Activated CD8-positive, alpha-beta T cell treated with anti-CD3 and anti-CD28 coated beads for 36 hours (primary cell): ENCODE results near the gene POU2F1. TPM values are rescaled to one million over a fixed set of nuclear protein-coding genes. Genes with fewer than 3 reads are reported as not detected.

Source experiments
- ATAC-seq: fragments of 200-7000 bp; cut with Tn5 transposase; one replicate; pipeline ENCODE4 v1.10.0; 2021; ENCODE audit warnings: mild to moderate bottlenecking, moderate library complexity
- CTCF ChIA-PET: fragments of 350-600 bp; sonication (Branson Sonifier 250); formaldehyde crosslinking; loops from one replicate; lab custom pipeline; 2021; ENCODE audit warnings: antibody characterized with exemption; lab: Charles Lee
- POLR2A ChIA-PET: fragments of 350-600 bp; sonication (Branson Sonifier 250); formaldehyde crosslinking; loops from one replicate; lab custom pipeline; 2021; ENCODE audit warnings: antibody characterized with exemption; lab: Charles Lee
- DNase-seq: peaks from one replicate; pipeline ENCODE4 v3.0.0-alpha.2; 2020
- H3K27ac Mint-ChIP-seq: one replicate; pipeline ENCODE4 v1.8.0; 2021; ENCODE audit warnings: mild to moderate bottlenecking, mixed read lengths
- H3K27me3 Mint-ChIP-seq: one replicate; pipeline ENCODE4 v1.8.0; 2021; ENCODE audit warnings: mixed read lengths
- H3K36me3 Mint-ChIP-seq: one replicate; pipeline ENCODE4 v1.8.0; 2021; ENCODE audit warnings: low read depth, mixed read lengths
- H3K4me1 Mint-ChIP-seq: one replicate; pipeline ENCODE4 v1.8.0; 2021; ENCODE audit warnings: low read depth, mixed read lengths
- H3K4me3 Mint-ChIP-seq: one replicate; pipeline ENCODE4 v1.8.0; 2021; ENCODE audit warnings: mild to moderate bottlenecking, moderate library complexity, mixed read lengths
- H3K9me3 Mint-ChIP-seq: one replicate; pipeline ENCODE4 v1.8.0; 2021; ENCODE audit warnings: mixed read lengths
- intact Hi-C: fragments of 100-400 bp; cut with micrococcal nuclease; formaldehyde crosslinking; loops from one replicate; pipeline ENCODE4 v1.10.0; 2022
- total RNA-seq, 2 experiments: library from RNA; stranded (reverse); gene quantifications; one replicate each; pipeline ENCODE4 v1.2.3, GENCODE V29; 2021
- TF ChIP-seq, protein P1 (sequence below): fragments of 200-600 bp; IDR thresholded peaks from one replicate; pipeline ENCODE4 v1.8.0; 2022; ENCODE audit warnings: antibody characterized with exemption, mild to moderate bottlenecking

Gene POU2F1
- total RNA-seq, 2 experiments from 2014 or later = 23.6 to 24.2 TPM

DNA sequence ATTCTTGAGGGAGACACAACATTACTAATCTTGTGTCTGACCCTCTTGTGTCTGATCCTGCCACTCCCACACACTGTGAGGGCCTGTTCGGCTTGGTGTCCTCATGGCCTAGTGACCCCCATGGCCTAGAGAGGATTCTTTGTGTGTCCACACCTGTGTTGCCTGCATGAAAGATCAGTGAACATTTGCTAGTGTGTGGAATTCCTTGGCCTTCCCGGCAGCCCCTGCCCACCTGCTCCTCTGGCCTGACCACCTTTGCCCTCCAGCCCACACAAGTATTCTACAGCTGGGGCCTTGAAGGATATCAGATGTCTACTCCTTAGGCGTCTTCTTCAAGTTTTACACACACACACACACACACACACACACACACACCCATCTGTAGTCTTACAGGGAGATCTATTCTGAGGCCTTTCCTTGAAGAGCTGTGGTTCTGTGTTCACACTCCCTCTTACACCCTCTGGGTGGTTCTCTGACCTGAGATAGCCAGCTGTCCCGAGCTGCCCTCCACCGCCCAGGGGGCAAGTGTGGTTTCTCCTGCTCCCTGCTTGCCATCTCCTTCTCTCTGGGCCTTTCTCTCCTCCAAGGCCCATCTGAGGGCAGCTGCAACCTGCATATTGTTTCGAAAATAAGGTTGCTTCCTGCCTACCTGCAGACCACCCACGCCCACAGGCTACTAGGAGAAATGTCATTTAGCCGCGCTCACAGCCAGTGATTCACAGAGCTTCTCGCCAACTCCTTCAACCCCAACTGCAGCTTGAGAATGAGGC is 252.3 kb downstream of the POU2F1 start:
- TF ChIP-seq, protein P1, sequence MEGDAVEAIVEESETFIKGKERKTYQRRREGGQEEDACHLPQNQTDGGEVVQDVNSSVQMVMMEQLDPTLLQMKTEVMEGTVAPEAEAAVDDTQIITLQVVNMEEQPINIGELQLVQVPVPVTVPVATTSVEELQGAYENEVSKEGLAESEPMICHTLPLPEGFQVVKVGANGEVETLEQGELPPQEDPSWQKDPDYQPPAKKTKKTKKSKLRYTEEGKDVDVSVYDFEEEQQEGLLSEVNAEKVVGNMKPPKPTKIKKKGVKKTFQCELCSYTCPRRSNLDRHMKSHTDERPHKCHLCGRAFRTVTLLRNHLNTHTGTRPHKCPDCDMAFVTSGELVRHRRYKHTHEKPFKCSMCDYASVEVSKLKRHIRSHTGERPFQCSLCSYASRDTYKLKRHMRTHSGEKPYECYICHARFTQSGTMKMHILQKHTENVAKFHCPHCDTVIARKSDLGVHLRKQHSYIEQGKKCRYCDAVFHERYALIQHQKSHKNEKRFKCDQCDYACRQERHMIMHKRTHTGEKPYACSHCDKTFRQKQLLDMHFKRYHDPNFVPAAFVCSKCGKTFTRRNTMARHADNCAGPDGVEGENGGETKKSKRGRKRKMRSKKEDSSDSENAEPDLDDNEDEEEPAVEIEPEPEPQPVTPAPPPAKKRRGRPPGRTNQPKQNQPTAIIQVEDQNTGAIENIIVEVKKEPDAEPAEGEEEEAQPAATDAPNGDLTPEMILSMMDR = no peak
- intact Hi-C loops = no loop called here
- peak overlapping the region; percentile 59 for H3K4me3 Mint-ChIP-seq
- CTCF ChIA-PET = interaction anchor here (1.0 to 2.1 kb wide), 11 partner anchors 9 to 61 kb away, joined by 3 to 12 read pairs (median 5); partner anchors contain the start of gene CD247
- DNase-seq = peak; percentile 89
- H3K27me3 Mint-ChIP-seq = no peaks in the 10 kb centered on the region
- peaks cover 63% of the 10 kb centered on the region for H3K36me3 Mint-ChIP-seq
- POLR2A ChIA-PET = interaction anchor here (0.9 to 3.1 kb wide), 15 partner anchors 9 to 202 kb away, joined by 3 to 12 read pairs (median 5); partner anchors contain the start of gene CD247
- H3K27ac Mint-ChIP-seq = peak overlapping the region; percentile 86
- H3K9me3 Mint-ChIP-seq = peaks cover 2% of the 10 kb centered on the region
- peaks cover 89% of the 10 kb centered on the region for H3K4me1 Mint-ChIP-seq
- peak; percentile 60 for ATAC-seq

DNA sequence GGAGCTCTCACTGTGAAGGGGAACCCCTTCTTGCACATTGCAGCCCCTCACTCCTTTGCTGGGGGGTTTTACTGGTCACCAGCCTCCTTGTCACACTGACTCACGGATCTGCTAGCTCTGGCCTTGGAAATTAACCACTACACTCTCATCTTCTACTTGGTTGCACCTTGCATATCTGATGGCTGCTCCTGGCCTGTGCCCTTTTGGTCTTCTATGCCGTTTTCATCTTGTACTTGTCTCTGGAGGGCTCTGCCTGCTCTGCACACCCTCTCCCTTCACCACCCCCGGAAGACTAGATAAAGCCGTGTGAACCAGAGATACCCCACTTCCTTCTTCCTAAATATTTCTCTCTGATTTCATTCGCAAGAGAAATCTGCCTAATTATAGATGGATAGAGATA is 253.1 kb downstream of the POU2F1 start:
- CTCF ChIA-PET = interaction anchor here (1.0 to 2.1 kb wide), 10 partner anchors 9 to 60 kb away, joined by 3 to 12 read pairs (median 5); partner anchors contain the start of gene CD247
- Mint-ChIP-seq H3K9me3 (peaks cover 2% of the 10 kb centered on the region), H3K27me3 (no peaks in the 10 kb centered on the region), H3K4me1 (peaks cover 88% of the 10 kb centered on the region), H3K4me3 (peak overlapping the region; percentile 59), H3K36me3 (peaks cover 62% of the 10 kb centered on the region), H3K27ac (peak overlapping the region; percentile 86)
- DNase-seq = peak; percentile 50
- TF ChIP-seq, protein P1 = no peak
- POLR2A ChIA-PET = interaction anchor here (0.9 to 3.1 kb wide), 14 partner anchors 8 to 201 kb away, joined by 3 to 12 read pairs (median 4); partner anchors contain the start of gene CD247
- intact Hi-C loops = no loop called here
- ATAC-seq = peak; percentile 68

DNA sequence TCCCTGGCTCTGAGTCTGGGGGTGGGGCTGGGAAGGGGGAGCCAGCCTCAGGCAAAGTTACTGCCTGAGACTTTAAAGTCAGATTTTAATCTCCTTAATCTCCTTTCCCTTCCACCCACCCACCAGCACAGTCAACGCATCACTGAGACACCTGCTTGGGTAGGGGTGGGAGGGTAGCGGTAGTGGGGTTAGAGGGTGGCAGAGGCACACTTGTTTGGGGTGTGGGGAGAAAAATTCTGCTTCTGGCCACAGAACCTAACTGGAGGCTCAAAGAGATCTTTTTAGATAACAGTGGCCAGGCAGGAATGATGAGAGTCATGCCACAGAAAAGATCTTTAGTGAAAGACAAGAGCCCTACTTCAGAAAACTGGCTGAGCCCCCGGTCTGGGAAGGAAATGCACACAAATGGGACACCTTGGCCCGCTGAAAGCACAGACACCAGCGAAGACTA is 253.5 kb downstream of the POU2F1 start:
- Mint-ChIP-seq H3K36me3 (peaks cover 62% of the 10 kb centered on the region), H3K27ac (peak overlapping the region; percentile 86), H3K9me3 (peaks cover 2% of the 10 kb centered on the region), H3K4me3 (peak overlapping the region; percentile 59), H3K27me3 (no peaks in the 10 kb centered on the region), H3K4me1 (peaks cover 88% of the 10 kb centered on the region)
- intact Hi-C loops = no loop called here
- ATAC-seq = peak; percentile 58
- peak; percentile 72 for DNase-seq
- POLR2A ChIA-PET = interaction anchor here (0.6 to 5.5 kb wide), 9 partner anchors 8 to 59 kb away, joined by 3 to 32 read pairs (median 5); partner anchors contain the start of gene CD247
- TF ChIP-seq, protein P1 = no peak
- CTCF ChIA-PET = interaction anchor here (1.2 to 2.1 kb wide), 7 partner anchors 17 to 59 kb away, joined by 3 to 7 read pairs (median 5); partner anchors contain the start of gene CD247

DNA sequence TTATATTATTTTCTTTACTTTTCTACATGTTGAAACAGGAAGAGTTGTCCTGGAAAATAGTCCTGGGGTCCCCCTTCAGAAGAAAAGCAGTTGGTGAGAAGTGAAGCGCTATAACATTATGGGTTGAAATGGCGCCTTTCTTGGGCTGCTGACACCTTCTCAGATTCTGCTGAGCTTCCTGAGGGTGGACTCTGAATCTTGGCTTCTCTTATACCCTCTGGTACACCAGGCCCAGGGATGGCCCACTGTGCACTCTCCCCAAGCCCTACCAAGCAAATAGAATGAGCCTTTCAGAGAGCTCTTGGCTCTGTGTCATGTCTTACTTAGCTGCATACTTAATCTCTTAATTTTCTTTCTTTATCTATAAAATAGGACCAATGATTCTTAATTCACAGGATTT is 255.4 kb downstream of the POU2F1 start:
- DNase-seq (no peak), ATAC-seq (no peak)
- no peaks in the 10 kb centered on the region for H3K27me3 Mint-ChIP-seq
- TF ChIP-seq, protein P1 = no peak
- intact Hi-C loops = no loop called here
- H3K4me1 Mint-ChIP-seq = peaks cover 93% of the 10 kb centered on the region
- peaks cover 2% of the 10 kb centered on the region for H3K9me3 Mint-ChIP-seq
- no peak overlapping the region for H3K4me3 Mint-ChIP-seq
- H3K27ac Mint-ChIP-seq = no peak overlapping the region
- peaks cover 70% of the 10 kb centered on the region for H3K36me3 Mint-ChIP-seq
- ChIA-PET POLR2A (interaction anchor here (0.7 to 12.7 kb wide), 8 partner anchors 12 to 42 kb away, joined by 3 to 85 read pairs (median 4); partner anchors contain the start of gene CD247), CTCF (no interaction called here)

Other genes starting within 250 kb of the POU2F1 start
- 10 to 100 TPM; 14.3 to 15.1 TPM for gene ILDR2, start 245.3 kb upstream of the POU2F1 start, total RNA-seq
- gene MAEL, start 231.6 kb upstream of the POU2F1 start, total RNA-seq = under 1 TPM in 1 of 2 experiments, not detected in 1; 0.29 TPM
- gene GPA33, start 130.5 kb upstream of the POU2F1 start, total RNA-seq = under 1 TPM in 1 of 2 experiments, not detected in 1; 0.25 TPM
- not detected for gene STYXL2, start 126.8 kb upstream of the POU2F1 start, total RNA-seq